HepG2 (cell line): ENCODE results near the gene GNG3. TPM values are rescaled to one million over a fixed set of nuclear protein-coding genes. Genes with fewer than 3 reads are reported as not detected.

Experiments
- ARID2 ChIP-seq: sonication (generic); formaldehyde crosslinking; IDR thresholded peaks from 2 replicates; pipeline ENCODE4 v1.8.1; 2022; ENCODE audit warnings: mild to moderate bottlenecking, missing genetic modification reagents, borderline replicate concordance
- ETV5 ChIP-seq: IDR thresholded peaks from 2 replicates; pipeline ENCODE4 v1.6.1; 2018; ENCODE audit warnings: missing biosample characterization, missing genetic modification reagents, inconsistent platforms, borderline replicate concordance
- FOXA3 ChIP-seq: IDR thresholded peaks from 2 replicates; pipeline ENCODE4 v1.6.1; 2016; ENCODE audit warnings: missing genetic modification reagents, missing compliant biosample characterization
- HIC2 ChIP-seq: sonication (generic); formaldehyde crosslinking; IDR thresholded peaks from 2 replicates; pipeline ENCODE4 v1.9.0; 2022; ENCODE audit warnings: low read depth, missing genetic modification reagents
- MED13 ChIP-seq: sonication (generic); formaldehyde crosslinking; IDR thresholded peaks from 2 replicates; pipeline ENCODE4 v1.5.0; 2020; ENCODE audit warnings: missing genetic modification reagents
- MTA3 ChIP-seq: sonication (generic); formaldehyde crosslinking; IDR thresholded peaks from 2 replicates; pipeline ENCODE4 v1.4.0; 2020; ENCODE audit warnings: missing genetic modification reagents
- MTF2 ChIP-seq: sonication (generic); formaldehyde crosslinking; IDR thresholded peaks from 2 replicates; pipeline ENCODE4 v1.5.0; 2020; ENCODE audit warnings: missing genetic modification reagents, borderline replicate concordance
- NPAS2 ChIP-seq: sonication (generic); formaldehyde crosslinking; IDR thresholded peaks from 2 replicates; pipeline ENCODE4 v1.8.0; 2022; ENCODE audit warnings: mild to moderate bottlenecking, missing genetic modification reagents, borderline replicate concordance
- POLR2A ChIP-seq, 2 experiments: IDR thresholded peaks; 2 replicates each; pipeline ENCODE4 v1.6.1; 2011; ENCODE audit warnings: low read depth in 2 of 2, low read length in 2 of 2, mild to moderate bottlenecking in 1 of 2, moderate library complexity in 1 of 2; ENCODE audit not compliant: insufficient read depth in 1 of 2
- REL ChIP-seq: sonication (generic); formaldehyde crosslinking; conservative IDR thresholded peaks from 2 replicates; pipeline ENCODE4 v1.8.0; 2022; ENCODE audit warnings: mild to moderate bottlenecking, missing genetic modification reagents, moderate library complexity
- REPIN1 ChIP-seq: sonication (generic); formaldehyde crosslinking; IDR thresholded peaks from 2 replicates; pipeline ENCODE4 v1.8.0; 2022; ENCODE audit warnings: missing genetic modification reagents, low read depth, mild to moderate bottlenecking, borderline replicate concordance
- SMAD9 ChIP-seq: sonication (generic); formaldehyde crosslinking; IDR thresholded peaks from 2 replicates; pipeline ENCODE4 v1.5.1; 2020; ENCODE audit warnings: mild to moderate bottlenecking, missing genetic modification reagents
- SMARCE1 ChIP-seq: fragments of 450-650 bp; IDR thresholded peaks from 2 replicates; pipeline ENCODE4 v1.6.1; 2017; ENCODE audit warnings: borderline replicate concordance
- TEAD2 ChIP-seq: sonication (generic); formaldehyde crosslinking; IDR thresholded peaks from 2 replicates; pipeline ENCODE4 v1.9.0; 2021; ENCODE audit warnings: missing genetic modification reagents
- ZBTB33 ChIP-seq: sonication (generic); formaldehyde crosslinking; IDR thresholded peaks from 2 replicates; pipeline ENCODE4 v1.4.0; 2020; ENCODE audit warnings: missing genetic modification reagents
- ZBTB44 ChIP-seq: sonication (generic); formaldehyde crosslinking; IDR thresholded peaks from 2 replicates; pipeline ENCODE4 v1.4.0; 2020; ENCODE audit warnings: missing genetic modification reagents
- ZFP36L1 ChIP-seq: sonication (generic); formaldehyde crosslinking; IDR thresholded peaks from 2 replicates; pipeline ENCODE4 v1.8.0; 2022; ENCODE audit warnings: mild to moderate bottlenecking, missing genetic modification reagents, moderate library complexity
- ZHX1 ChIP-seq: sonication (generic); formaldehyde crosslinking; IDR thresholded peaks from 2 replicates; pipeline ENCODE4 v1.8.1; 2022; ENCODE audit warnings: low read depth, mild to moderate bottlenecking, missing genetic modification reagents
- polyA plus RNA-seq, 8 experiments: library from polyadenylated mRNA; depleted of rRNA in 3 of 8; stranded (reverse) in 7 of 8; unstranded in 1 of 8; fragments of >200 nt; fragmentation: Illumina TruSeq in 4 of 8; extraction: Trizol in 4 of 8; gene quantifications; 2 replicates each; pipeline versions ENCODE4 v1.2.1 to v1.2.3, GENCODE V29; 2011 to 2016; ENCODE audit warnings: low read depth in 4 of 8, missing spikeins in 1 of 8, mixed read lengths in 1 of 8; ENCODE audit not compliant: insufficient read depth in 1 of 8
- total RNA-seq, 5 experiments: library from RNA; depleted of rRNA; stranded (reverse); fragments of >200 nt; fragmentation: Illumina TruSeq; extraction: Trizol; gene quantifications; 2 replicates each; pipeline ENCODE4 v1.2.3, GENCODE V29; 2016; ENCODE audit warnings: low read depth in 1 of 5
- TF ChIP-seq, protein P1 (sequence below): sonication (generic); formaldehyde crosslinking; IDR thresholded peaks from 2 replicates; pipeline ENCODE4 v1.4.0; 2020; ENCODE audit warnings: missing genetic modification reagents, borderline replicate concordance

GNG3 gene
- total and polyA plus RNA-seq, 2 of the 13 experiments (the other 11 are each of a cell fraction or from before 2014, with no cell fraction given) = not detected

- 0 out of 2 replicates have a peak, but pooled peaks have one; percentile 60 for TF ChIP-seq ZHX1 (CRISPR knock-in tag)
- TF ChIP-seq HIC2 (CRISPR knock-in tag) = peak; percentile 71; the same call in 1 of the 2 replicates
- peak; percentile 55; the same call in 1 of the 2 replicates for TF ChIP-seq SMAD9 (CRISPR knock-in tag)
- peak; percentile 63 for TF ChIP-seq FOXA3 (CRISPR knock-in tag)
- 0 out of 2 replicates have a peak, but pooled peaks have one; percentile 90 for TF ChIP-seq ARID2 (CRISPR knock-in tag)
- TF ChIP-seq SMARCE1 = no peak
- peak; percentile 88 for TF ChIP-seq MED13 (CRISPR knock-in tag)
- TF ChIP-seq NPAS2 (CRISPR knock-in tag) = no peak
- TF ChIP-seq, protein P1, sequence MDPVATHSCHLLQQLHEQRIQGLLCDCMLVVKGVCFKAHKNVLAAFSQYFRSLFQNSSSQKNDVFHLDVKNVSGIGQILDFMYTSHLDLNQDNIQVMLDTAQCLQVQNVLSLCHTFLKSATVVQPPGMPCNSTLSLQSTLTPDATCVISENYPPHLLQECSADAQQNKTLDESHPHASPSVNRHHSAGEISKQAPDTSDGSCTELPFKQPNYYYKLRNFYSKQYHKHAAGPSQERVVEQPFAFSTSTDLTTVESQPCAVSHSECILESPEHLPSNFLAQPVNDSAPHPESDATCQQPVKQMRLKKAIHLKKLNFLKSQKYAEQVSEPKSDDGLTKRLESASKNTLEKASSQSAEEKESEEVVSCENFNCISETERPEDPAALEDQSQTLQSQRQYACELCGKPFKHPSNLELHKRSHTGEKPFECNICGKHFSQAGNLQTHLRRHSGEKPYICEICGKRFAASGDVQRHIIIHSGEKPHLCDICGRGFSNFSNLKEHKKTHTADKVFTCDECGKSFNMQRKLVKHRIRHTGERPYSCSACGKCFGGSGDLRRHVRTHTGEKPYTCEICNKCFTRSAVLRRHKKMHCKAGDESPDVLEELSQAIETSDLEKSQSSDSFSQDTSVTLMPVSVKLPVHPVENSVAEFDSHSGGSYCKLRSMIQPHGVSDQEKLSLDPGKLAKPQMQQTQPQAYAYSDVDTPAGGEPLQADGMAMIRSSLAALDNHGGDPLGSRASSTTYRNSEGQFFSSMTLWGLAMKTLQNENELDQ (CRISPR knock-in tag) = no peak
- TF ChIP-seq REL = peak; percentile 38; the same call in 1 of the 2 replicates
- TF ChIP-seq ZBTB44 = peak; percentile 78; the same call in 1 of the 2 replicates
- no peak for TF ChIP-seq ZBTB33 (CRISPR knock-in tag)
- peak; percentile 96 for TF ChIP-seq ZFP36L1 (CRISPR knock-in tag)
- TF ChIP-seq MTF2 = no peak
- TF ChIP-seq TEAD2 (CRISPR knock-in tag) = no peak
- peak; percentile 87 to 91 for TF ChIP-seq POLR2A (IDR thresholded peaks at IDR 0.05; ENCODE audit: insufficient read depth in 1 of 2, low read depth in 2 of 2, low read length in 2 of 2)
- TF ChIP-seq ETV5 = peak; percentile 72; the same call in 1 of the 2 replicates
- TF ChIP-seq REPIN1 (CRISPR knock-in tag) = peak; percentile 73; the same call in 1 of the 2 replicates
- TF ChIP-seq MTA3 = no peak
Measured at GRCh38 chr11:62727165-62727871, 19.8 kb downstream of the GNG3 start, which contains the start of gene HNRNPUL2 (continued).
